Right renal pelvis (tissue), 4 donors: ENCODE results near the gene HEPACAM. TPM values are rescaled to one million over a fixed set of nuclear protein-coding genes. Genes with fewer than 3 reads are reported as not detected.

Experiments
- DNase-seq, 4 donors: peaks; one replicate each; pipeline ENCODE4 v3.0.0-alpha.2; 2013; ENCODE audit warnings: low read depth in 4 of 4, low spot score in 3 of 4, missing footprints in 1 of 4
- polyA plus RNA-seq, 4 donors: library from polyadenylated mRNA; unstranded; fragments of 120-200 nt; gene quantifications; one replicate each; pipeline ENCODE4 v1.2.1, GENCODE V29; 2013; ENCODE audit not compliant: insufficient read length in 4 of 4

The HEPACAM gene
- polyA plus RNA-seq, 4 donors: 1.9 to 3.2 (median 2.1) TPM

- DNase-seq: no peak
These were observed 7.9 kb upstream of the HEPACAM start for GRCh38 chr11:124943741-124944140.

DNA sequence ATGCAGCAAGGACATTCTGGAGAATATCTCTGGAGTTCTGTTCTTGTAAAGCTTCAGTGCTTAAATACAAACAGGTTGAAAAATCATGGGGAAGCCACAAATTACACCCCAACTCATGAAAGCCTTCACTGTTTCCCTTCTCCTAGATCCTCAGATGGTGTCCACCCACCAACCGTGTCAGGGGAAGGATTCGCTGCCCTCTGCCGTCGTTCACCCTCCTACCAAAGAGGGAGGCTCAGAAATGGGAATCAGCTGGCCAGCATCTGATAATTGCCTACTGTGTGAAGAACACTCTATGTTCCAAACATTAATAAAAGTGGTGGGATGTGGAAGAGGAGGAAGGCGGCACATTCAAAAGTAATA lies 7.4 kb upstream of the HEPACAM start:
- DNase-seq: no peak

DNA sequence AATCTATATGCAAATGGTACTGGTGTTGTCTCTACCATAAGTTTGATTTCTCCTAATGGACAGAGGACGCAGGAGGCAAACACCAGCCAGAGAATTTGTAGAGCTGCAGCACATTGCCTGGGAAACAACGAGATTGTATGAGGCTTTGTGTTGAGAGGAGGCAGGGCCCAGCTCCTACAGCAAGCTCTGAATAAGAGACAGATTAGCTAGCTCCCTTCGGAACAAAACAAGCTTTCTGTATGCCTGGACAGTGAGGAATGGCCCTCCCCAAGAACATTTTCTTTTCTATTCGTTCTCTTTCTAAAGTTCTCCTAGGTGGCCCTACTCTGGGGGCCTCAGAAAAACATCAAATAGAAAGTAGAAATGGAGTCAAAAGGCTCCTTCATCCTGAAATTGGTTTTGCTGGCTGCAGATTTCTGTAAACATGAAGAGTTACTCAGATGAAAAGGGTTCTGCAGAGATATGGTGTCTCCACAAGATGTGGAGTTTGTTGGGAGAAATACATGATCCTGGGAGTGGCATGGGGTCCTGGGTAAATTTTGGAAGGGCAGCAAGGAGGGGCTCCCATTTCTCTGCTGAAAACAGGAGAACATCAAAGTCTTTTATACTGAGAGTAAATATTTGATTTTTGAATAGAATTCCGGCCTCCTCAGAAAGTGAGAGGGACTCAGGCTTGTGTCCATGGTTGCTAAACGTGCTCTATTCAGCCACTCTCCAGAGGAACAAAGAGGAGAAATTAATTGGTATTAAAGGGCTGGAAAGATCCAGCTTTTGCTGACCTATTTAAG lies 6.8 kb upstream of the HEPACAM start:
- DNase-seq: no peak

- DNase-seq: no peak
These were observed 5.9 kb upstream of the HEPACAM start for GRCh38 chr11:124941703-124942102.

DNA sequence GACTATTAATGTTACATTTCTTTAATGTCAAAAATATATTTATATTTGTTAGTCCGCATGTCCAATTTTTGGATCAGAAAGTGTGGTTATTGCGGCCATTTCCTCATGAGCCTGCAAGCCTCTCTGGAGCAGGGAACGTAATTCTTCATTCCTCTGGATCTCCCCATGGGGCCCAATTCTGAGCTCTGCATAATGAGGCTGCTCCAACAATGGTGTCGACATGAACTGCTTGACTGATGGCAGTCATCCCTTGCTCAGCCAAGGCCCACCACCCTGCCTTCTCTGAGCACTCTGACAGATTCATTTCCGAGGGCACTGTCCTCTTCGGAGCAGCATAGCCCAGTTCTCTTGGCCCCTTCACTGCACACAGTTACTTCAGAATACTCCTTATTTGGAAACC lies 3.1 kb upstream of the HEPACAM start:
- DNase-seq: no peak

GRCh38 chr11:124938206-124938765 lies 2.4 kb upstream of the HEPACAM start:
- DNase-seq: no peak

GRCh38 chr11:124937336-124937935 lies 1.6 kb upstream of the HEPACAM start:
- DNase-seq: no peak

GRCh38 chr11:124934862-124935547 lies 842 bp downstream of the HEPACAM start:
- DNase-seq: no peak

DNA sequence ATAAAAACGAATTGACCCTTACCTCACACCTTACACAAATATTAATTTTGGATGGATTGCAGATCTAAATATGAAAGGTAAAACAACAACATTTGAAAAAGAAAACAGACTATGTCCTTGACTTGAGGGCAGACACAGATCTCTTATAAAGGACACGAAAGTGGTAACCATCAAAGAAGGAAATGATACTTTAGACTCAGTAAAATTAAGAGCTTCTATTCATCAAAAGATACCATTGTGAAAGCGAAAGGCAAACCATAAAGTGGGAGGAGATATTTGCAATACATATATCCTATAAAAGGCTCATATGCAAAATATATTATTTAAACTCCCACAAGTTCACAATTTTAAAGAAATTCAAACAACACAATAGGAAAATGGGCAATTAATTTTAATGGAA lies 5.0 kb downstream of the HEPACAM start:
- no peak for DNase-seq

GRCh38 chr11:124928942-124929665 lies 6.7 kb downstream of the HEPACAM start:
- no peak for DNase-seq

DNA sequence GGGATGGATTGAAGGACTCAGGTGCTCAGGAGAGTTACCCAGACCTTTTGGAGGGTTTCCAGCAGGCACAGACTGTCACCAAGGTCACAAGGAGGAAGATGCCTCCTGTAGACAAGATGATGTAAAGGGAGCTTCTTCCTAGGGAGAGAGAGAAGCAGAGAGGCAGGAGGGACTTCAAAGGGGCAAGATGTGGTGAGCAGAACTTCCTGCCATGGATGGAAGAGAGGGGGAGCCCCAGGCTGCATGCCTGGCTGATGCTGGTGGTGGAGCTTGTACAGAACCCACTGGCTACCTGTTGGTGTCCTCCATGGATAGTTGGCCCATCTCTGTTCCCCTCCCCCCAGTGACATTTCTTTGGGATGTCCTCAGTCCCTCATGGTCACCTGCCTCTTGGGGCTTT lies 12.6 kb downstream of the HEPACAM start:
- no peak for DNase-seq

- no peak for DNase-seq
These were observed 13.0 kb downstream of the HEPACAM start for GRCh38 chr11:124922831-124923230.

DNA sequence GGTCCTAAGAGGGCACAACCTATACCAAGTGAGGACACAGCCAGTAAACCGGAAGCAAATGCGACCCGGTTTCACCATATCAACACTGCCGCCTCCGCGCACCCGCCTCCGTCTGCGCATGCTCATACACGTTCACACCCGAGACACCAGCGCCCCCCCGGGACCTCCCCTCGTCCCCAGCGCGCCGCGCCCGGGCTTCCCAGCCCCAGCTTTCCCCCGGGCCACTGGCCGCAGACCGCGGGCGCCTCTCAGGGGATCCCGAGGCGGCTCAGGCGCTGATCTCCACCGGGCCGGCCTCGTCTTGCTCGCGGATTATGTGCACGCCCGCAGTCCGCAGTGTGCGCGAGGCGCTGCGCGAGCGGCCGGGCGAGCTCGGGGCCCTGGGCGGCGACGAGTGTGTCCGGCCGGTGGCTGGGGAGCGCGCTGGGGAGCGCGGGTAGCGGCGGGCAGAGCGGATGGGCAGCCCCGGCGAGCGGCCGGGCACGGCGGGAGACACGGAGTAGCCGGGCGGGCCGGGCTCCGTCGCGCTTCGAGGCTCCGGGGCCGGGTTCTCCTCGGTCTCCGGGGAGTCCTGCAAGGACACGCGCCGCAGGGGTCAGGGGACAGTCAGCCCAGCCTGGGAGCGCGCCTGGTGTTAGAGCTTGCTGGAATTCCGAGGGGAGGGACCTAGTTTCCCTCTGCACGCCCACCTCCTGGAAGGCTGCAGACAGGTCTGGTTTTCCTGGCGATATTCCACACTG lies 14.8 kb downstream of the HEPACAM start:
- peak; percentile 64 to 81 (median 72) for DNase-seq

GRCh38 chr11:124920356-124920755 lies 15.5 kb downstream of the HEPACAM start:
- DNase-seq: no peak

DNA sequence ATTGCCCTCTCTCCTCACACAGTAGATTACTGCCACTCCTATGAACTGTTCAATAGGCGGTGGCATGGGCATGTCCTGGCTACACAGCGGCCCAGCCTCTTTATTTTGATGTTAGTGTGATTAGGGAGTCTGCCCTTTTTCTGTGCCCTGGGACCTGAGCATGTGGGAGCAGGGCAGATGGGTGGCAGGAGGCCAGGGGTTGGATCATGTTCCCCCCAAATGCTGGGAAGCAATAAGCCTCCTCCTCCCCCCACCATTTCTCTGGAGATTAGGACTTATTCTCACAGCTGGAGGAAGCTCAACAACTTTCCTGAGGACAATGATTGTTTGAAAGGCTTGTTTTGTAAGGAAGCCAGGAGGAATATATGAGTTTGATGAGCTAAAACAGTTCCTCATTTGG lies 15.9 kb downstream of the HEPACAM start:
- no peak for DNase-seq

DNA sequence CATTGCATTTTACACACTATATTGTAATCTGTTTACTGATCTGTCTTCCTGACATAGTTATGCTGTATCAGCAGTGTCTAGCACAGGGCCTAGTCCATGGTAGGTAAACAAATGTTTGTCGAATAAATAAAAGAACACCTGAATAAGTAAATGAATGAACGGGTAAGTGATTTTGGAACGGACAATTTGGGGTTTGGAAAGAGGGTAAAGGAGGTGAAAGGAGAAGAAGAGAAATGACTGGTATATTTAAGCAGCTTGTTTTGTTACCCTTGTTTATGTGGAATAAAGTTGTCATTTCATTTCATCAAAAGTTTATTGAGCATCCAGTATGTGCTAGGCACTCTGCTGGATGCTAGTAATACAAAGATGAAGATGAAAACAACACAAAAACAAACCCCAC lies 16.9 kb downstream of the HEPACAM start, which contains the start of gene HEPN1:
TSS of gene HEPN1 (plus strand) at position 301 of the 400 bp plus-strand sequence.
- no peak for DNase-seq

- no peak for DNase-seq
These were observed 18.7 kb downstream of the HEPACAM start for GRCh38 chr11:124917115-124917637.

GRCh38 chr11:124916370-124916710 lies 19.5 kb downstream of the HEPACAM start:
- no peak for DNase-seq

DNA sequence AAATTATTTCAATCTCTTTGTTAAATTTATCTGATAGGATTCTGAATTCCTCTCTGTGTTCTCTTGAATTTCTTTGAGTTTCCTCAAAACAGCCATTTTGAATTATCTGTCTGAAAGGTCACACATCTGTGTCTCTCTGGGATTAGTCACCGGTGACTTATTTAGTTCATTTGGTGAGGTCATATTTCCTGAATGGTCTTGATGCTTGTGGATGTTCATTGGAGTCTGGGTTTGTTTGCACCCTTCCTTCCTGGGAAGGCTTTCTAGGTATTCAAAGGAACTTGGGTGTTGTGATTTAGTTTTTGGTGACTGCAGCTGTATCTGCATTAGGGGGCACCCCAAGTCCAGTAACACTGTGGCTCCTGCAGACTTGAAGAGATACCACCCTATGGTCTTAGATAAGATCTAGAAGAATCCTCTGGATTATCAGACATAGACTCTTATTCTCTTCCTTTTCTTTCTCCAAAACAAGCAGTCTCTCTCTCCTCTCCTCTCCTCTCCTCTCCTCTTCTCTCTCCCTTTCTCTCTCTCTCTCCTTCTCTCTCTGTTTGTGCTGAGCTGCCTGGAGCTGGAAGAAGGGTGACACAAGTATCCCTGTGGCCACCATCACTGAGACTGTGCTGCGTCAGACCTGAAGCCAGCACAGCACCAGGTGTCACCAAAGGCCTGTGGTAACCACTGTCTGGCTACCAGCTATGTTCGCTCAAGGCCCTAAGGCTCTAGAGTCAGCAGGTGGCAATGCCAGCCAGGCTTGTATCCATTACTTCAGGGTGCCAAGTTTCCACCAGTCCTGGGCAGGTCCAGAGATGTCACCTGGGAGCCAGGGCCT lies 20.1 kb downstream of the HEPACAM start:
- DNase-seq: no peak
